ENCODE results near the gene SELENOI. TPM values are rescaled to one million over a fixed set of nuclear protein-coding genes. Genes with fewer than 3 reads are reported as not detected.

SELENOI gene
- total and polyA plus RNA-seq, 2 experiments from 2014 or later: 8.4 to 67.8 TPM

GRCh38 chr2:26429779-26430578 is 84.0 kb downstream of the SELENOI start:
- ATAC-seq (no peak), DNase-seq (ENCODE audit: low spot score) (no peak)
- H2AFZ ChIP-seq: no peak overlapping the region
- Mint-ChIP-seq H3K27me3 (ENCODE audit: insufficient read depth, low read depth, poor library complexity) (peaks cover 8% of the 10 kb centered on the region), H3K9me3 (no peaks in the 10 kb centered on the region; the same call in 2 of the 3 replicates), H3K27ac (no peak overlapping the region), H3K36me3 (ENCODE audit: low read depth) (no peaks in the 10 kb centered on the region; the same call in 2 of the 3 replicates), H3K4me1 (no peaks in the 10 kb centered on the region), H3K4me3 (no peak overlapping the region)
- H3K36me3 ChIP-seq (ENCODE audit: insufficient read depth): no peaks in the 10 kb centered on the region
- H3K79me2 ChIP-seq (replicated peaks; ENCODE audit: insufficient read depth): no peaks in the 10 kb centered on the region
- TF ChIP-seq ZNF331 (CRISPR knock-in tag; IDR thresholded peaks at IDR 0.05; ENCODE audit: low read depth) (no peak), ZNF462 (CRISPR knock-in tag; IDR thresholded peaks at IDR 0.05) (no peak), EZH2phosphoT487 (IDR thresholded peaks at IDR 0.05; ENCODE audit: unreplicated experiment) (no peak), EZH2 (IDR thresholded peaks at IDR 0.05; ENCODE audit: low read depth, unreplicated experiment) (no peak), ZNF114 (CRISPR knock-in tag; IDR thresholded peaks at IDR 0.05) (no peak), JUNB (IDR thresholded peaks at IDR 0.05; ENCODE audit: unreplicated experiment) (no peak), CTCF (conservative IDR thresholded peaks at IDR 0.05; ENCODE audit: low read depth in 2 of 2) (no peak), STAT1 (IDR thresholded peaks at IDR 0.05; ENCODE audit: unreplicated experiment) (no peak), CREB1 (CRISPR knock-in tag; IDR thresholded peaks at IDR 0.05; ENCODE audit: low read depth) (no peak), NANOG (IDR thresholded peaks at IDR 0.05; ENCODE audit: borderline replicate concordance) (no peak), POLR2AphosphoS5 (IDR thresholded peaks at IDR 0.05; ENCODE audit: low read depth) (no peak)
- TF ChIP-seq, protein P1, sequence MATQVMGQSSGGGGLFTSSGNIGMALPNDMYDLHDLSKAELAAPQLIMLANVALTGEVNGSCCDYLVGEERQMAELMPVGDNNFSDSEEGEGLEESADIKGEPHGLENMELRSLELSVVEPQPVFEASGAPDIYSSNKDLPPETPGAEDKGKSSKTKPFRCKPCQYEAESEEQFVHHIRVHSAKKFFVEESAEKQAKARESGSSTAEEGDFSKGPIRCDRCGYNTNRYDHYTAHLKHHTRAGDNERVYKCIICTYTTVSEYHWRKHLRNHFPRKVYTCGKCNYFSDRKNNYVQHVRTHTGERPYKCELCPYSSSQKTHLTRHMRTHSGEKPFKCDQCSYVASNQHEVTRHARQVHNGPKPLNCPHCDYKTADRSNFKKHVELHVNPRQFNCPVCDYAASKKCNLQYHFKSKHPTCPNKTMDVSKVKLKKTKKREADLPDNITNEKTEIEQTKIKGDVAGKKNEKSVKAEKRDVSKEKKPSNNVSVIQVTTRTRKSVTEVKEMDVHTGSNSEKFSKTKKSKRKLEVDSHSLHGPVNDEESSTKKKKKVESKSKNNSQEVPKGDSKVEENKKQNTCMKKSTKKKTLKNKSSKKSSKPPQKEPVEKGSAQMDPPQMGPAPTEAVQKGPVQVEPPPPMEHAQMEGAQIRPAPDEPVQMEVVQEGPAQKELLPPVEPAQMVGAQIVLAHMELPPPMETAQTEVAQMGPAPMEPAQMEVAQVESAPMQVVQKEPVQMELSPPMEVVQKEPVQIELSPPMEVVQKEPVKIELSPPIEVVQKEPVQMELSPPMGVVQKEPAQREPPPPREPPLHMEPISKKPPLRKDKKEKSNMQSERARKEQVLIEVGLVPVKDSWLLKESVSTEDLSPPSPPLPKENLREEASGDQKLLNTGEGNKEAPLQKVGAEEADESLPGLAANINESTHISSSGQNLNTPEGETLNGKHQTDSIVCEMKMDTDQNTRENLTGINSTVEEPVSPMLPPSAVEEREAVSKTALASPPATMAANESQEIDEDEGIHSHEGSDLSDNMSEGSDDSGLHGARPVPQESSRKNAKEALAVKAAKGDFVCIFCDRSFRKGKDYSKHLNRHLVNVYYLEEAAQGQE (IDR thresholded peaks at IDR 0.05; ENCODE audit: unreplicated experiment): no peak
- TF ChIP-seq, protein P2, sequence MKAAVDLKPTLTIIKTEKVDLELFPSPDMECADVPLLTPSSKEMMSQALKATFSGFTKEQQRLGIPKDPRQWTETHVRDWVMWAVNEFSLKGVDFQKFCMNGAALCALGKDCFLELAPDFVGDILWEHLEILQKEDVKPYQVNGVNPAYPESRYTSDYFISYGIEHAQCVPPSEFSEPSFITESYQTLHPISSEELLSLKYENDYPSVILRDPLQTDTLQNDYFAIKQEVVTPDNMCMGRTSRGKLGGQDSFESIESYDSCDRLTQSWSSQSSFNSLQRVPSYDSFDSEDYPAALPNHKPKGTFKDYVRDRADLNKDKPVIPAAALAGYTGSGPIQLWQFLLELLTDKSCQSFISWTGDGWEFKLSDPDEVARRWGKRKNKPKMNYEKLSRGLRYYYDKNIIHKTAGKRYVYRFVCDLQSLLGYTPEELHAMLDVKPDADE (IDR thresholded peaks at IDR 0.05): no peak
- H3K4me1 ChIP-seq (ENCODE audit: insufficient read depth): no peaks in the 10 kb centered on the region
- H3K4me3 ChIP-seq: no peak overlapping the region
- H3K27me3 ChIP-seq (ENCODE audit: insufficient read depth): no peaks in the 10 kb centered on the region
- H3F3A ChIP-seq (replicated peaks; ENCODE audit: low read depth): no peaks in the 10 kb centered on the region
- no peaks in the 10 kb centered on the region; the same call in 1 of the 2 replicates for H3K9me2 ChIP-seq (ENCODE audit: insufficient read depth)
- H4K20me1 ChIP-seq (replicated peaks; ENCODE audit: insufficient read depth): no peaks in the 10 kb centered on the region; the same call in 1 of the 2 replicates
- H3K4me2 ChIP-seq: no peak overlapping the region
- no peak overlapping the region for H3K27ac ChIP-seq (ENCODE audit: low read depth)
